ENCODE measurements around the gene VMP1. TPM values are rescaled to one million over a fixed set of nuclear protein-coding genes. Genes with fewer than 3 reads are reported as not detected.

The VMP1 gene
- total and polyA plus RNA-seq, 2 of the 13 experiments (the other 11 are each of a cell fraction or from before 2014, with no cell fraction given) = 186 to 271 TPM

GRCh38 chr17:59786536-59787319 lies 79.3 kb downstream of the VMP1 start (continued):
- peak; percentile 80; the same call in 1 of the 2 replicates for TF ChIP-seq BRCA1 (CRISPR knock-in tag; IDR thresholded peaks at IDR 0.05)
- peak; percentile 84; the same call in 1 of the 2 replicates for TF ChIP-seq THAP7 (CRISPR knock-in tag; IDR thresholded peaks at IDR 0.05)
- TF ChIP-seq DNMT3B (CRISPR knock-in tag; conservative IDR thresholded peaks at IDR 0.05) = peak; percentile 99
- TF ChIP-seq SIN3B (IDR thresholded peaks at IDR 0.05; ENCODE audit: low read length) = peak; percentile 59; the same call in 1 of the 2 replicates
- peak; percentile 91 for TF ChIP-seq ZNF609 (CRISPR knock-in tag; IDR thresholded peaks at IDR 0.05; ENCODE audit: borderline replicate concordance)
- no peak for TF ChIP-seq CAMTA2 (CRISPR knock-in tag; IDR thresholded peaks at IDR 0.05; ENCODE audit: borderline replicate concordance)
- no peak for TF ChIP-seq ESRRA (CRISPR knock-in tag; IDR thresholded peaks at IDR 0.05; ENCODE audit: low read depth)
- no peak for TF ChIP-seq ZNF530 (CRISPR knock-in tag; IDR thresholded peaks at IDR 0.05; ENCODE audit: low read depth)
- TF ChIP-seq USF2 (IDR thresholded peaks at IDR 0.05; ENCODE audit: low read depth, low read length) = peak; percentile 92
- peak; percentile 96; the same call in 1 of the 2 replicates for TF ChIP-seq USF2 (CRISPR knock-in tag; IDR thresholded peaks at IDR 0.05; ENCODE audit: borderline replicate concordance)
- TF ChIP-seq GATAD1 (CRISPR knock-in tag; IDR thresholded peaks at IDR 0.05) = peak; percentile 82
- peak; percentile 76; the same call in 1 of the 2 replicates for TF ChIP-seq IRF1 (CRISPR knock-in tag; IDR thresholded peaks at IDR 0.05; ENCODE audit: low read depth)
- peak; percentile 85 for TF ChIP-seq TGIF2 (CRISPR knock-in tag; IDR thresholded peaks at IDR 0.05)
- TF ChIP-seq ZC3H13 (CRISPR knock-in tag; IDR thresholded peaks at IDR 0.05) = no peak
- TF ChIP-seq ZZZ3 (CRISPR knock-in tag; IDR thresholded peaks at IDR 0.05; ENCODE audit: borderline replicate concordance) = no peak
- no peak for TF ChIP-seq ZFP41 (CRISPR knock-in tag; IDR thresholded peaks at IDR 0.05; ENCODE audit: borderline replicate concordance)
- TF ChIP-seq TRIM22 (IDR thresholded peaks at IDR 0.05) = no peak
- peak; percentile 89; the same call in 1 of the 2 replicates for TF ChIP-seq NRL (CRISPR knock-in tag; IDR thresholded peaks at IDR 0.05; ENCODE audit: borderline replicate concordance)
- TF ChIP-seq FOXA3 (CRISPR knock-in tag; IDR thresholded peaks at IDR 0.05) = peak; percentile 96
